ENCODE data around the gene UPF2. TPM values are rescaled to one million over a fixed set of nuclear protein-coding genes. Genes with fewer than 3 reads are reported as not detected.

UPF2 gene
- total RNA-seq, 1 donor from 2014 or later = 7.9 TPM

GRCh38 chr10:11881477-11882417 lies 160.9 kb downstream of the UPF2 start:
- Histone ChIP-seq H3K9me3 (no peaks in the 10 kb centered on the region), H3K27ac (no peak overlapping the region), H3K4me1 (no peaks in the 10 kb centered on the region), H3K36me3 (no peaks in the 10 kb centered on the region), H3K27me3 (no peaks in the 10 kb centered on the region), H3K4me3 (no peak overlapping the region)
- TF ChIP-seq CTCF (IDR thresholded peaks at IDR 0.05) = no peak
- intact Hi-C loops (cut with DNase I) = no loop called here
- no peak for DNase-seq (ENCODE audit: low spot score in 2 of 2)

DNA sequence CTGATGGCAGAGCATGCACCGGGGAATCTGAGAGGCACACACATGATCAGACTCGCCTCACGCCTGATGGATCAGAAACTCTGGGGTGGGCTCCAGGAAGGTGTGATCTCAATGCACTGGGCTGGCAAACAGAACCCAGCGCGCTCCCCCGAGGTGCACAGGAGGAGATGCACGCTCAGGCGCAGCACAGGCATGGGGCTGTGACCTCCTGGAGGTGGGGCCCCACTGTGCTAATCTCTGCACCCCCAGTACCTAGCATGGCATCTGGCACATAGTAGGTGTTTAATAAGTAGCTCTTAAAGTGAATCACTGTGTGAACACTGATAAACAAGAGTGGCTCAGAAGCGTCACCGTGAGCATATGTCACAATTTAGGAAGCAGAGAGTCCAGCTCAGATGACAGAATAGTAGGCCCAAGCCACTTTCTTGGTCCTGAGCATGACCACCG lies 161.6 kb downstream of the UPF2 start:
- H3K4me3 ChIP-seq = no peak overlapping the region
- no peak overlapping the region for H3K27ac ChIP-seq
- no peaks in the 10 kb centered on the region for H3K9me3 ChIP-seq
- intact Hi-C loops (cut with DNase I) = no loop called here
- no peaks in the 10 kb centered on the region for H3K36me3 ChIP-seq
- no peaks in the 10 kb centered on the region for H3K4me1 ChIP-seq
- H3K27me3 ChIP-seq = no peaks in the 10 kb centered on the region
- DNase-seq (ENCODE audit: low spot score in 2 of 2) = no peak
- no peak for TF ChIP-seq CTCF (IDR thresholded peaks at IDR 0.05)

GRCh38 chr10:11880151-11881029 lies 162.2 kb downstream of the UPF2 start:
- intact Hi-C loops (cut with DNase I) = no loop called here
- DNase-seq (ENCODE audit: low spot score in 2 of 2) = no peak
- H3K4me1 ChIP-seq = no peaks in the 10 kb centered on the region
- H3K27ac ChIP-seq = no peak overlapping the region
- no peak for TF ChIP-seq CTCF (IDR thresholded peaks at IDR 0.05)
- H3K4me3 ChIP-seq = no peak overlapping the region
- no peaks in the 10 kb centered on the region for H3K9me3 ChIP-seq
- no peaks in the 10 kb centered on the region for H3K27me3 ChIP-seq
- no peaks in the 10 kb centered on the region for H3K36me3 ChIP-seq

DNA sequence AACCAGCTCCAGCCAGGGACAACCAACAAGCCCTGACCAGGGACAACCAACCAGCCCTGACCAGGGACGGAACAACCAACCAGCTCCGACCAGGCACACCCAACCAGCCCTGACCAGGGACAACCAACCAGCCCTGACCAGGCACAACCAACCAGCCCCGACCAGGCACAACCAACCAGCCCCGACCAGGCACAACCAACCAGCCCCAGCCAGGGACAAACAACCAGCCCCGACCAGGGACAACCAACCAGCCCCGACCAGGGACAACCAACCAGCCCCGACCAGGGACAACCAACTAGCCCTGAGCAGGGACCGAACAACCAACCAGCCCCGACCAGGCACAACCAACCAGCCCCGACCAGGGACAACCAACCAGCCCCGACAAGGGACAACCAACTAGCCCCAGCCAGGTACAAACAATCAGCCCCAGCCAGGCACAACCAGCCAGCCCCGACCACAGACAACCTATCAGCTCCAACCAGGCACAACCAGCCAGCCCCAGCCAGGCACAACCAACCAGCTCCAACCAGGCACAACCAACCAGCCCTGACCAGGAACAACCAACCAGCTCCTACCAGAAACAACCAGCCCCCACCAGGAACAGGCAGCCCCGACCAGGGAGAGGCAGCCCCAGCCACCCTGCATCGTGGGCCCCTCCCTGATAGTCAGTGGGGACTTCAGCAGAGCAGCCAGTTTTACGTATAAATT lies 163.1 kb downstream of the UPF2 start:
- Histone ChIP-seq H3K4me1 (no peaks in the 10 kb centered on the region), H3K9me3 (no peaks in the 10 kb centered on the region), H3K36me3 (no peaks in the 10 kb centered on the region), H3K27ac (no peak overlapping the region), H3K4me3 (no peak overlapping the region), H3K27me3 (no peaks in the 10 kb centered on the region)
- intact Hi-C loops (cut with DNase I) = no loop called here
- DNase-seq (ENCODE audit: low spot score in 2 of 2) = no peak
- no peak for TF ChIP-seq CTCF (IDR thresholded peaks at IDR 0.05)

DNA sequence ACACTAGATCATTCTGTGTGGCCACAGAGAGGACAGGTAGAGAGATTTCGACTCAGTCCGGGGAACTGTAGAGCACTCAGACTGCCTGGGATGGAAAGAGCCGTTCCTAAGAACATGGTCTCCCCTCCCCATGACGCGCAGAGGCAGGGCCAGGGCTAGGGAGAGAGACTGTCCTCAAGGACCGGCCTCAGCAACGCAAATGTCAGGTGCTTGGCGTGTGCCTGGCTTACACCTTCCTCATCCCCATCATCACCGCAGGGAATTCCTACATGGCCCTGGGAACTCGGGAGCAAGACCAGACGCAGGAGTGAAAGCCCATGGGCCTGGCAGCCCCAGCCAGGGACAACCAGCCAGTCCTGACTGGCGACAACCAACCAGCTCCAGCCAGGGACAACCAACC lies 163.8 kb downstream of the UPF2 start:
- Histone ChIP-seq H3K4me1 (no peaks in the 10 kb centered on the region), H3K9me3 (no peaks in the 10 kb centered on the region), H3K36me3 (no peaks in the 10 kb centered on the region), H3K27ac (no peak overlapping the region), H3K27me3 (no peaks in the 10 kb centered on the region), H3K4me3 (no peak overlapping the region)
- intact Hi-C loops (cut with DNase I) = no loop called here
- no peak for TF ChIP-seq CTCF (IDR thresholded peaks at IDR 0.05)
- no peak for DNase-seq (ENCODE audit: low spot score in 2 of 2)
